B cell (primary cell): ENCODE data around the gene XYLT2. TPM values are rescaled to one million over a fixed set of nuclear protein-coding genes. Genes with fewer than 3 reads are reported as not detected.
A peak's percentile ranks its signal among the peaks of the same experiment; 100 is the strongest.

Experiments used
- ATAC-seq: fragments of 200-7000 bp; cut with Tn5 transposase; one replicate; pipeline ENCODE4 v1.10.0; 2021; ENCODE audit warnings: low read depth, mild to moderate bottlenecking, moderate number of reproducible peaks, moderate library complexity
- CTCF ChIA-PET: fragments of 350-600 bp; sonication (Branson Sonifier 250); formaldehyde crosslinking; loops from one replicate; lab custom pipeline; 2021; ENCODE audit warnings: antibody characterized with exemption, inconsistent platforms; lab: Charles Lee
- POLR2A ChIA-PET: fragments of 350-600 bp; sonication (Branson Sonifier 250); formaldehyde crosslinking; loops from one replicate; lab custom pipeline; 2021; ENCODE audit warnings: antibody characterized with exemption; lab: Charles Lee
- DNase-seq: peaks from one replicate; pipeline ENCODE4 v3.0.0; 2013
- H2AFZ ChIP-seq: 2 replicates; pipeline ENCODE4 v1.6.1; 2012; ENCODE audit warnings: mild to moderate bottlenecking, low read depth, low read length; ENCODE audit not compliant: insufficient read depth, poor library complexity, severe bottlenecking
- H3K27ac ChIP-seq, 2 donors: 1 replicate in 1 of 2; 2 replicates in 1 of 2; pipeline ENCODE4 v1.5.1; 2012 to 2013; ENCODE audit warnings: low read length in 2 of 2, mild to moderate bottlenecking in 2 of 2, moderate library complexity in 1 of 2
- H3K27me3 ChIP-seq, 4 experiments: fragments of 200-600 bp in 1 of 4; sonication (generic) in 1 of 4; replicated peaks in 1 of 4; 1 replicate in 2 of 4; 2 replicates in 2 of 4; pipeline versions ENCODE4 v1.6.1 to v1.7.0; 2013 to 2016; ENCODE audit warnings: low read length in 3 of 4, mild to moderate bottlenecking in 2 of 4, mixed read lengths in 1 of 4, moderate library complexity in 1 of 4; ENCODE audit not compliant: insufficient read depth in 4 of 4, control insufficient read depth in 3 of 4; ENCODE audit errors: control extremely low read depth in 1 of 4
- H3K36me3 ChIP-seq, 2 experiments: replicated peaks in 1 of 2; 1 replicate in 1 of 2; 2 replicates in 1 of 2; pipeline versions ENCODE4 v1.6.1 to v1.7.1; 2013; ENCODE audit warnings: low read length in 1 of 2; ENCODE audit not compliant: insufficient read depth in 2 of 2, control insufficient read depth in 1 of 2; ENCODE audit errors: control extremely low read depth in 1 of 2, extremely low read depth in 1 of 2
- H3K4me1 ChIP-seq, 2 donors: fragments of 200-600 bp in 1 of 2; sonication (generic) in 1 of 2; 1 replicate in 1 of 2; 2 replicates in 1 of 2; pipeline versions ENCODE4 v1.5.1 to v1.6.1; 2013 to 2017; ENCODE audit warnings: low read length in 2 of 2; ENCODE audit not compliant: control insufficient read depth in 2 of 2, insufficient read depth in 2 of 2
- H3K4me2 ChIP-seq: replicated peaks from 2 replicates; pipeline ENCODE3; 2012; ENCODE audit warnings: mild to moderate bottlenecking, low read depth, low read length; ENCODE audit not compliant: poor library complexity, severe bottlenecking
- H3K4me3 ChIP-seq, 5 experiments: fragments of 200-600 bp in 1 of 5; sonication (generic) in 1 of 5; 1 replicate in 3 of 5; 2 replicates in 2 of 5; pipeline versions ENCODE4 v1.5.1 to v1.7.0; 2011 to 2016; ENCODE audit warnings: low read length in 4 of 5, mild to moderate bottlenecking in 4 of 5, low read depth in 2 of 5, control low read depth in 1 of 5, moderate library complexity in 1 of 5; ENCODE audit not compliant: insufficient read depth in 1 of 5; ENCODE audit errors: control extremely low read depth in 1 of 5, extremely low read depth in 1 of 5
- H3K79me2 ChIP-seq: fragments of 200-600 bp; sonication (generic); one replicate; pipeline ENCODE4 v1.6.0; 2016; ENCODE audit warnings: low read length; ENCODE audit not compliant: control insufficient read depth, insufficient read depth
- H3K9ac ChIP-seq: fragments of 200-600 bp; sonication (generic); 2 replicates; pipeline ENCODE4 v1.6.1; 2017; ENCODE audit warnings: mild to moderate bottlenecking, low read length, moderate library complexity
- H3K9me3 ChIP-seq, 3 donors: one replicate each; pipeline versions ENCODE4 v1.6.1 to v1.7.1; 2013; ENCODE audit warnings: low read length in 2 of 3; ENCODE audit not compliant: control insufficient read depth in 2 of 3, insufficient read depth in 1 of 3; ENCODE audit errors: control extremely low read depth in 1 of 3
- H4K20me1 ChIP-seq: 2 replicates; pipeline ENCODE4 v1.6.0; 2012; ENCODE audit warnings: mild to moderate bottlenecking, low read length; ENCODE audit not compliant: insufficient read depth, control insufficient read depth, poor library complexity, severe bottlenecking
- H3K27ac Mint-ChIP-seq: one replicate; pipeline ENCODE4 v1.8.0; 2021; ENCODE audit warnings: mixed read lengths
- H3K27me3 Mint-ChIP-seq: one replicate; pipeline ENCODE4 v1.8.0; 2021; ENCODE audit warnings: mixed read lengths
- H3K4me1 Mint-ChIP-seq: one replicate; pipeline ENCODE4 v1.8.0; 2021; ENCODE audit warnings: mixed read lengths
- H3K4me3 Mint-ChIP-seq: one replicate; pipeline ENCODE4 v1.8.0; 2021; ENCODE audit warnings: mixed read lengths
- H3K9me3 Mint-ChIP-seq: one replicate; pipeline ENCODE4 v1.8.0; 2022; ENCODE audit warnings: mixed read lengths; ENCODE audit not compliant: insufficient read depth
- EZH2 ChIP-seq: IDR thresholded peaks from 2 replicates; pipeline ENCODE4 v1.6.1; 2012; ENCODE audit warnings: borderline replicate concordance, low read depth, mild to moderate bottlenecking, moderate library complexity, low read length; ENCODE audit not compliant: insufficient read depth, poor library complexity, severe bottlenecking
- WGBS: methylation state at CpG from one replicate; pipeline ENCODE4 v1.1.5; 2013; ENCODE audit warnings: missing lambda C conversion rate; ENCODE audit not compliant: insufficient coverage; 5-methylcytosine and 5-hydroxymethylcytosine counted together
- intact Hi-C: fragments of 100-400 bp; cut with micrococcal nuclease; formaldehyde crosslinking; loops from one replicate; pipeline ENCODE4 v1.10.0; 2022
- polyA minus RNA-seq: library from RNA; depleted of rRNA, polyadenylated mRNA; stranded (reverse); fragments of >200 nt; gene quantifications from 2 replicates; pipeline ENCODE4 v1.2.3, GENCODE V29; 2012
- polyA plus RNA-seq: library from polyadenylated mRNA; depleted of rRNA; stranded (reverse); fragments of >200 nt; gene quantifications from 2 replicates; pipeline ENCODE4 v1.2.3, GENCODE V29; 2012
- total RNA-seq, 2 donors: library from RNA; stranded (reverse); fragments of 120-200 nt in 1 of 2; gene quantifications; 1 replicate in 1 of 2; 2 replicates in 1 of 2; pipeline versions ENCODE4 v1.2.3 to v1.2.4, GENCODE V29; 2013 to 2022
- TF ChIP-seq, protein P1 (sequence below): fragments of 200-600 bp; IDR thresholded peaks from one replicate; pipeline ENCODE4 v1.8.0; 2022; ENCODE audit warnings: antibody characterized with exemption, mild to moderate bottlenecking

The XYLT2 gene
- total RNA-seq: 29.9 and 30.3 TPM in 2 replicates
- 16.3 TPM for total RNA-seq (2013)
- 15.5 and 21.5 TPM in 2 replicates for polyA plus RNA-seq
- 31.2 and 37.6 TPM in 2 replicates for polyA minus RNA-seq

DNA sequence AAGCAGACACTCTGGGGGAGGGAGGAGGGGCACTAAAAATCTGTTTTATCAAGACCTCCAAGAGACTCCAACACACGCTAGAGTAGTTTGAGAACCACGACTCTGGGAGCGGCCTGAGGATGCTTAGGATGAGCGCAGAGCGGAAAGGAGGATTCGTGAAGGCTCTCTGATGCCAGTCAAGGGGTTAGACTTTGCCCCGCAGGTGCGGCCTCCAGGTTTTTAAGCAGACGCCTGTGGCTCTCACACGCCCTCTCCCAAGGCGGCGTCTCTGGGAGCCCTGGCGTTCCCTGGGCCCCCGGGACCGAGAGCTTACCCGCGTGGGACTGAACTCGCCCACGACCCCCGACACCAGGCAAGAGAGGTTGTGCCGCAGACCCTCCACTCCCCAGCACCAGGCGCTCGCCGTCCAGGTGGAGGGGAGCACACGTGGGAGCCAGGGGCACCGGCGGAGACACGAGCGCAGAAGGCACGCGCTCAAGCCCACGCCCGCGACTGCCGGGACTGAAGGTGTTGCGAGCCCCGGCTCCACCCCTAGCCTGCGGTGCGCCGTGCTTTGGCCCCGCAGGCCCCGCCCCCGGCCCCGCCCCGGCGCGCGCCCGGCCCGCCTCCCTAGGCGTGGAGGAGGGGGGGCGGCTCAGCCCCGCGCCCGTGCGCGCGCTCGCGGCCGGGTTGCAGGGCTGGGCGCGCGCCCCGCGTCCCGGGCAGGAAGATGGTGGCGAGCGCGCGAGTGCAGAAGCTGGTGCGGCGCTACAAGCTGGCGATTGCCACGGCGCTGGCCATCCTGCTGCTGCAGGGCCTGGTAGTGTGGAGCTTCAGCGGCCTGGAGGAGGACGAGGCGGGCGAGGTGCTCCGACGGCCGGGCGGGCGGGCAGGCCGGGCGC is at the start of gene XYLT2:
Gene XYLT2, plus strand, starts transcription at position 695 of the 881 bp plus-strand sequence. Its CDS starts 15 bp downstream, at position 710.
- TF ChIP-seq, protein P1, sequence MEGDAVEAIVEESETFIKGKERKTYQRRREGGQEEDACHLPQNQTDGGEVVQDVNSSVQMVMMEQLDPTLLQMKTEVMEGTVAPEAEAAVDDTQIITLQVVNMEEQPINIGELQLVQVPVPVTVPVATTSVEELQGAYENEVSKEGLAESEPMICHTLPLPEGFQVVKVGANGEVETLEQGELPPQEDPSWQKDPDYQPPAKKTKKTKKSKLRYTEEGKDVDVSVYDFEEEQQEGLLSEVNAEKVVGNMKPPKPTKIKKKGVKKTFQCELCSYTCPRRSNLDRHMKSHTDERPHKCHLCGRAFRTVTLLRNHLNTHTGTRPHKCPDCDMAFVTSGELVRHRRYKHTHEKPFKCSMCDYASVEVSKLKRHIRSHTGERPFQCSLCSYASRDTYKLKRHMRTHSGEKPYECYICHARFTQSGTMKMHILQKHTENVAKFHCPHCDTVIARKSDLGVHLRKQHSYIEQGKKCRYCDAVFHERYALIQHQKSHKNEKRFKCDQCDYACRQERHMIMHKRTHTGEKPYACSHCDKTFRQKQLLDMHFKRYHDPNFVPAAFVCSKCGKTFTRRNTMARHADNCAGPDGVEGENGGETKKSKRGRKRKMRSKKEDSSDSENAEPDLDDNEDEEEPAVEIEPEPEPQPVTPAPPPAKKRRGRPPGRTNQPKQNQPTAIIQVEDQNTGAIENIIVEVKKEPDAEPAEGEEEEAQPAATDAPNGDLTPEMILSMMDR: no peak
- no peak for TF ChIP-seq EZH2
- Histone ChIP-seq H2AFZ (peak within 1 kb of the TSS; percentile 93), H3K79me2 (peaks cover 25% of the 10 kb centered on the region), H3K9me3 (no peaks in the 10 kb centered on the region), H3K4me2 (peak within 1 kb of the TSS; percentile 93), H3K36me3 (no peaks in the 10 kb centered on the region), H3K9ac (peak within 1 kb of the TSS; percentile 76), H3K27me3 (no peaks in the 10 kb centered on the region), H4K20me1 (no peaks in the 10 kb centered on the region), H3K4me3 (peak within 1 kb of the TSS; percentile 9 to 80 (median 75)), H3K27ac (peak within 1 kb of the TSS; percentile 18 to 54), H3K4me1 (peaks cover 10 to 21% of the 10 kb centered on the region in 2 donors)
- peak within 1 kb of the TSS; percentile 91 for H3K27ac Mint-ChIP-seq
- peaks cover 32% of the 10 kb centered on the region for H3K4me1 Mint-ChIP-seq
- peaks cover 4% of the 10 kb centered on the region for H3K27me3 Mint-ChIP-seq
- ChIA-PET POLR2A (interaction anchor here (0.6 to 0.9 kb wide), 3 partner anchors 16 to 141 kb away, joined by 3 to 8 read pairs (median 4); partner anchors contain the start of gene LRRC59), CTCF (interaction anchor here (1.3 to 5.7 kb wide), 3 partner anchors 16 to 52 kb away, joined by 4 to 29 read pairs (median 5); partner anchors contain the start of gene LRRC59)
- H3K9me3 Mint-ChIP-seq: no peaks in the 10 kb centered on the region
- intact Hi-C loops: loop anchor here (1.0 to 2.0 kb wide), 4 partner anchors 17 to 163 kb away; partner anchors contain the start of genes EME1, LRRC59, MRPL27 and MYCBPAP
- ATAC-seq (peak; percentile 95), DNase-seq (peak; percentile 95)
- H3K4me3 Mint-ChIP-seq: peak within 1 kb of the TSS; percentile 92
- 5% methylated on average over 87 of the region's 87 CpGs for WGBS
